Common myeloid progenitor, CD34-positive (primary cell): ENCODE results near the gene SCUBE1.

Experiments
- CTCF ChIA-PET: fragments of 350-600 bp; sonication (Branson Sonifier 250); formaldehyde crosslinking; loops from one replicate; lab custom pipeline; 2021; ENCODE audit warnings: antibody characterized with exemption; lab: Charles Lee
- POLR2A ChIA-PET: fragments of 350-600 bp; sonication (Branson Sonifier 250); formaldehyde crosslinking; loops from one replicate; lab custom pipeline; 2021; ENCODE audit warnings: antibody characterized with exemption; lab: Charles Lee
- DNase-seq, 3 donors: peaks; one replicate each; pipeline versions ENCODE4 v3.0.0 to v3.0.0-alpha.2; 2013
- H3K27ac ChIP-seq, 2 experiments: 1 replicate in 1 of 2; 2 replicates in 1 of 2; pipeline ENCODE4 v1.7.0; 2013; ENCODE audit warnings: inconsistent platforms in 2 of 2, low read length in 2 of 2, mild to moderate bottlenecking in 2 of 2, low read depth in 1 of 2, moderate library complexity in 1 of 2; ENCODE audit not compliant: severe bottlenecking in 2 of 2, insufficient read depth in 1 of 2, poor library complexity in 1 of 2
- H3K27me3 ChIP-seq, 5 experiments: replicated peaks in 2 of 5; 1 replicate in 3 of 5; 2 replicates in 2 of 5; pipeline versions ENCODE4 v1.6.1 to v1.7.0; 2013; ENCODE audit warnings: low read length in 4 of 5, mild to moderate bottlenecking in 2 of 5, moderate library complexity in 2 of 5, inconsistent platforms in 1 of 5; ENCODE audit not compliant: insufficient read depth in 5 of 5, control insufficient read depth in 4 of 5
- H3K36me3 ChIP-seq, 4 experiments: 1 replicate in 2 of 4; 2 replicates in 2 of 4; pipeline versions ENCODE4 v1.6.1 to v1.7.0; 2013; ENCODE audit warnings: low read length in 3 of 4, control low read depth in 1 of 4, mild to moderate bottlenecking in 1 of 4; ENCODE audit not compliant: control insufficient read depth in 4 of 4, insufficient read depth in 4 of 4
- H3K4me1 ChIP-seq, 4 experiments: 1 replicate in 3 of 4; 2 replicates in 1 of 4; pipeline versions ENCODE4 v1.6.1 to v1.7.1; 2013; ENCODE audit warnings: low read length in 3 of 4, mild to moderate bottlenecking in 3 of 4, control low read depth in 1 of 4, inconsistent platforms in 1 of 4, moderate library complexity in 1 of 4; ENCODE audit not compliant: control insufficient read depth in 4 of 4, insufficient read depth in 4 of 4; ENCODE audit errors: control extremely low read depth in 1 of 4
- H3K4me3 ChIP-seq, 7 experiments: 1 replicate in 4 of 7; 2 replicates in 3 of 7; pipeline versions ENCODE4 v1.5.1 to v1.7.0; 2013; ENCODE audit warnings: mild to moderate bottlenecking in 7 of 7, low read length in 6 of 7, moderate library complexity in 6 of 7, inconsistent platforms in 2 of 7, low read depth in 2 of 7, control low read depth in 1 of 7; ENCODE audit not compliant: insufficient read depth in 4 of 7, control insufficient read depth in 1 of 7; ENCODE audit errors: extremely low read depth in 1 of 7
- H3K9me3 ChIP-seq, 5 experiments: 1 replicate in 4 of 5; 2 replicates in 1 of 5; pipeline versions ENCODE4 v1.6.1 to v1.7.1; 2013; ENCODE audit warnings: low read length in 4 of 5, mild to moderate bottlenecking in 2 of 5, inconsistent platforms in 1 of 5, low read depth in 1 of 5, moderate library complexity in 1 of 5; ENCODE audit not compliant: control insufficient read depth in 4 of 5, insufficient read depth in 2 of 5; ENCODE audit errors: control extremely low read depth in 1 of 5
- whole genome bisulfite sequencing: methylation state at CpG from one replicate; pipeline ENCODE4 v1.1.5; 2013; ENCODE audit not compliant: insufficient coverage; 5-methylcytosine and 5-hydroxymethylcytosine counted together

The SCUBE1 gene

GRCh38 chr22:43177479-43177878 is 165.7 kb downstream of the SCUBE1 start:
- Histone ChIP-seq H3K4me1 (no peaks in the 10 kb centered on the region), H3K4me3 (no peak overlapping the region), H3K27me3 (no peaks in the 10 kb centered on the region), H3K9me3 (no peaks in the 10 kb centered on the region), H3K36me3 (peaks cover 4 to 88% (median 65%) of the 10 kb centered on the region in 4 experiments), H3K27ac (no peak overlapping the region)
- ChIA-PET POLR2A (no interaction called here), CTCF (no interaction called here)
- 100% methylated on average over 2 of the region's 7 CpGs for WGBS
- no peak for DNase-seq

GRCh38 chr22:43176090-43176489 is 167.1 kb downstream of the SCUBE1 start:
- Histone ChIP-seq H3K9me3 (no peaks in the 10 kb centered on the region), H3K27me3 (no peaks in the 10 kb centered on the region), H3K27ac (no peak overlapping the region), H3K4me3 (no peak overlapping the region), H3K36me3 (peaks cover 9 to 89% (median 69%) of the 10 kb centered on the region in 4 experiments), H3K4me1 (peaks cover 0 to 7% (median 4%) of the 10 kb centered on the region in 4 experiments)
- WGBS = 81% methylated on average over 9 of the region's 15 CpGs
- ChIA-PET POLR2A (no interaction called here), CTCF (no interaction called here)
- no peak for DNase-seq

- H3K27me3 ChIP-seq = no peaks in the 10 kb centered on the region
- no peak overlapping the region for H3K27ac ChIP-seq
- DNase-seq = no peak
- no peak overlapping the region for H3K4me3 ChIP-seq
- POLR2A ChIA-PET = no interaction called here
- 98% methylated on average over 4 of the region's 9 CpGs for WGBS
- H3K4me1 ChIP-seq = peaks cover 0 to 11% (median 7%) of the 10 kb centered on the region in 4 experiments
- no peaks in the 10 kb centered on the region for H3K9me3 ChIP-seq
- CTCF ChIA-PET = no interaction called here
- peaks cover 7 to 88% (median 66%) of the 10 kb centered on the region in 4 experiments for H3K36me3 ChIP-seq
These were observed 168.1 kb downstream of the SCUBE1 start for GRCh38 chr22:43174941-43175531.

- ChIA-PET POLR2A (no interaction called here), CTCF (no interaction called here)
- H3K27ac ChIP-seq = no peak overlapping the region
- DNase-seq = no peak
- no peaks in the 10 kb centered on the region for H3K27me3 ChIP-seq
- H3K4me3 ChIP-seq = no peak overlapping the region
- H3K9me3 ChIP-seq = no peaks in the 10 kb centered on the region
- H3K4me1 ChIP-seq = peaks cover 0 to 11% (median 7%) of the 10 kb centered on the region in 4 experiments
- H3K36me3 ChIP-seq = peaks cover 7 to 88% (median 66%) of the 10 kb centered on the region in 4 experiments
- 96% methylated on average over 36 of the region's 39 CpGs for WGBS
These were observed 169.0 kb downstream of the SCUBE1 start for GRCh38 chr22:43173976-43174720.

GRCh38 chr22:43173566-43173965 is 169.6 kb downstream of the SCUBE1 start:
- no peaks in the 10 kb centered on the region for H3K9me3 ChIP-seq
- H3K36me3 ChIP-seq = peaks cover 7 to 88% (median 65%) of the 10 kb centered on the region in 4 experiments
- H3K27ac ChIP-seq = no peak overlapping the region
- ChIA-PET CTCF (no interaction called here), POLR2A (no interaction called here)
- H3K4me1 ChIP-seq = peaks cover 0 to 12% (median 9%) of the 10 kb centered on the region in 4 experiments
- no peaks in the 10 kb centered on the region for H3K27me3 ChIP-seq
- 100% methylated on average over 6 of the region's 9 CpGs for WGBS
- DNase-seq = no peak
- no peak overlapping the region for H3K4me3 ChIP-seq

GRCh38 chr22:43172191-43172590 is 171.0 kb downstream of the SCUBE1 start:
- ChIA-PET POLR2A (no interaction called here), CTCF (interaction anchor here (0.9 kb wide), 1 partner anchor 9 kb away, joined by 4 read pairs; no protein-coding TSS in a partner anchor)
- Histone ChIP-seq H3K36me3 (peaks cover 7 to 92% (median 64%) of the 10 kb centered on the region in 4 experiments), H3K27ac (no peak overlapping the region), H3K27me3 (no peaks in the 10 kb centered on the region), H3K4me1 (peaks cover 0 to 14% (median 12%) of the 10 kb centered on the region in 4 experiments), H3K4me3 (no peak overlapping the region), H3K9me3 (no peaks in the 10 kb centered on the region)
- WGBS = 92% methylated on average over 17 of the region's 19 CpGs
- no peak for DNase-seq

GRCh38 chr22:43171607-43172006 is 171.6 kb downstream of the SCUBE1 start:
- ChIA-PET CTCF (interaction anchor here (0.9 kb wide), 1 partner anchor 8 kb away, joined by 4 read pairs; no protein-coding TSS in a partner anchor), POLR2A (no interaction called here)
- Histone ChIP-seq H3K4me1 (peaks cover 0 to 14% (median 12%) of the 10 kb centered on the region in 4 experiments), H3K36me3 (peaks cover 7 to 91% (median 64%) of the 10 kb centered on the region in 4 experiments), H3K27me3 (no peaks in the 10 kb centered on the region), H3K27ac (no peak overlapping the region), H3K4me3 (no peak overlapping the region), H3K9me3 (no peaks in the 10 kb centered on the region)
- WGBS = 93% methylated on average over 11 of the region's 12 CpGs
- no peak for DNase-seq
